Ammon's horn (tissue), 1 donor: ENCODE results near the gene ZNF76.
A peak's percentile ranks its signal among the peaks of the same experiment; 100 is the strongest.

ENCODE experiments used
- DNase-seq: peaks from one replicate; pipeline ENCODE4 v3.0.0-alpha.2; 2016; ENCODE audit warnings: low spot score

Gene ZNF76

DNA sequence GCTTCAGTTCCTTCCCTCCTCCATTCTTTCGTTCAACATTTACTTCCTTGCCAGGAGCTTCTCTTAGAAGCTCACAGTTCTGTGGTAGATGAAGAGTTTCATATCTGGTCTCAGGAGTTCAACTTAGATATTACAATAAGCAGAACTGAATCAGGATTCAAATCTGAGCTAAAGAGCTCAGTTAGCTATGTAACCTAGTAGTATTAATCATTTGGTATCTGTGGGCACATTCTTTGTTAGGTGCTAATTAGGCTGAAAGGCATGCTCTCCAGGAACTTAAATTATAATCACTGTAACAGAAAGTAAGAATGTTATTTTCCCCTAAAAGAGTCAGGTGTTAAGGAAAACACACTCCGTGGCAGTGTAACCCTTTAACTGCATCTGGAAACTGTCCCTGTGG is 8.4 kb downstream of the ZNF76 start:
- DNase-seq = no peak

DNA sequence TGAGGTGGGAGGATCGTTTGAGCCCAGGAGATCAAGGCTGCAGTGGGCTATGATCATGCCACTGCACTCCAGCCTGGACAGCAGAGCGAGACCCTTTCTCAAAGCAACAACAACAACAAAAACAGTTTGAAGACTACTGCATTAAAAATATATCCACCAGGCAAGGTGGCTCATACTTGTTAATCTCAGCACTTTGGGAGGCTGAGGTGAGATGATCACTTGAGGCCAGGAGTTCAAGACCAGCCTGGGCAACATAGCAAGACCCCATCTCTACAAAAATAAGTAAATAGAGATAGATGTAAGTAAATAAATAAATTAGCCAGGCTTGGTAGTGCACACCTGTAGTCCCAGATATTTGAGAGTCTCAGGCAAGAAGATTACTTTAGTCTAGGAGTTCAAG is 12.5 kb downstream of the ZNF76 start:
- no peak for DNase-seq

DNA sequence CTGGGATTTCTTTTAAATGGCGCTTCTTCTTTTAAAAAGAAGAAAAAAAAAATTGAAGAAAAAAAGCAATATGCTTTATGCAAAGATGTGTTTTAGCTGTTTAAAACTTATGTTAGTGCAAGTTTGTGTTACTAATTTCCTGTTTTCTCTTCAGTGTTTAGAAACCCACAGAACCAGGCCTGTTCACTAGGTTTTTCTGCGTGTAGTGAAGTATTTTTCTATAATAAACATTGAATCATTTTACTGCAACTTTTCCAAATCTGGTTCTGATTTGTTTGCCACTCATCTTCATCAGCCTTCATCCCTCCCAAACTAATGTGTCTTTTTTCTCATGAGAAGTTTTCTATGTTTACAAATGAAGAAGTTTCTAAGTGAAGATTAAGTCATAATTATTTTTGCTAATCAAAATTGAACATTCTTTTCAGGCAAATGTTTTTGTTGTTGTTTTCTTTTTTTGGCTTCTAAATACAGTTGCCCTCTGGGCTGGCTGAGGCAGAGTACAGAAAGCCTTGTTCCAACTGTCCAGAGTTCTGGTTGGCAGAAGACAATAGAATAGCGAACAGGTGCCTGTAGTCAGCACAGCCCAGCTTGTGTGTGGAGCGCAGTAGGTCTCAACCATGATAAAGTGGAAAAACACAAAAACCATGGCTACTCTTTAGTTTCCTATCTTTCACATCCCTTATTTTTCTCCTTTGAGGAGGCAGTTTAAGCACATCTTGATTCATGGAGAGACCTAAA is 14.5 kb downstream of the ZNF76 start:
- DNase-seq = no peak

DNA sequence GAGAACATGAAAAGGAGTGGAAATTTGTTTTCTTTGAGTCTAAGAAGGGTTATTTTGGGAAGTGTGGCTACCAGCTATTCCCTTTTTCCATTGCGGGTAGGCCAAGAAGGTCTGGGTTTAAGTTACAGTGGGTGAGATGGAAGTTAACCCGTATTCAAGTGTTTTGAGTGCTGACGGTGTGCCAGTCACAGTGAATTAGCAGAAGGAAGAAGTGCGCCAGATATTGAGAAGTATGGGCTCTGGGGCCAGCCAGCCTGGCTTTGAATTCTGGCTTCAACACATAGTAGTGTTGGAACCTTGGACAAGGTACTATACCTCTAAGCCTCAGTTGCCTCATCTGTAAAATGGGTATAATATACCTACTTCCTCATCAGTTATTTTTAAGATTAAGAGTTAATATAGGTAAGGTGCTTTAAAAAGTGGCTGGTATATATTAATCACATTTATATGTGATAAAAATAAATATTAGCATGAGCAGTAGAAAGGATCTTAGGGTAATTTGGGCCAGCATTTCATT is 16.3 kb downstream of the ZNF76 start:
- DNase-seq = no peak

DNA sequence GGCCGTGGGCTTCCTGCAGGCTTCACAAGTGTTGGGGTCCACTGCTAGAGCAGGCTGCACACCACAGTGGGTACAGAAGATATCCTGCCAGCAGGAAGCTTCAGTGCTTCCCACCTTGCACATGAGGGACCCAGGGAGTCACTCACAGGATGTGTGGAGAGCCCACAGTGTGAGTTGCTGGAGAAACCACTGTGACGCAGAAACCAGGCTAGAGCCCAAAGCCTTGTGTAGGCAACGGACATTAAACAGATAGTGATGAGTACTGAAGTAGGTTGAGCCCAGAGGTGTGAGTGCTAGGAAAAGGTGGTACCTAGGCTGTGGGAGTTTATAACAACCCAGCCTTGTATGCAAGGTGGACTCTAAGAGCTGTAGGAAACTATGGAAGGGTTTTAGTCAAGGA is 19.2 kb downstream of the ZNF76 start:
- no peak for DNase-seq

DNA sequence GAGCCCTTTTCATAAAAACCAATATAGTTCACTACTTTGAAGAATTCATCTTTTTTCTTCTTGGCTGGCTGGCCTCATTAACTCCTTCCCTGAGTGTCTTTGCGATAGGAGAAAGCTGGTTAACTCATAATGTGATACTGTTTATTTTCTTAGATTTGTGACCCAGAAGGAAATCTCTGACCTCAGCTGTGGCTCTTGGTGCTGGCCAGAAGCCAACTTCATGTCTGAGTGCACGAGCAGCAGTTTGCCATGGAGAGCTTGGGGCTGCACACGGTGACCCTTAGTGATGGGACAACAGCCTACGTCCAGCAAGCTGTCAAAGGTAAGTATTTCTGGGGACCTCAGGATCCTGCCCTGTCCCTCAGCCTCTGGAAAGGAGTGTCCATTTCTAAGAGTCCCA is 21.4 kb downstream of the ZNF76 start:
- DNase-seq = no peak

DNA sequence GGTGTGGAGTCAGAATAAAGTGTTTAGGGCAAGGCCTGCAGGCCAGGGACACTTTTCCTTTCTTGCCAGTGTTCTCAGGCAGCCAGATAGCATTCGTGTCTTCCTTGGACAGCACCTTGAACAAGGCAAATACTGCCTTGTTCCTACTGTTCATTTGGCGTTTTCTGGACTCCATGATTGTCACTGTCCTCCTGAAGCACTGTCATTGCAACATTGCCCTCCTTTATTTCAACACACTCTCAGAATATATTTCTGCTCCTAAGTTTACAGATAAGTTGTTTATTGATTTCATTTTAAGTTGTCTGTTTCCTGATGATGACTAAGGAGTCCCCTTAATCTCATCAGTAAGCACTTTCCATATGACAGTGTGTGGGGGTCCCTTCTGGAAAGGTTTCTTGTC is 22.9 kb downstream of the ZNF76 start:
- DNase-seq = no peak

DNA sequence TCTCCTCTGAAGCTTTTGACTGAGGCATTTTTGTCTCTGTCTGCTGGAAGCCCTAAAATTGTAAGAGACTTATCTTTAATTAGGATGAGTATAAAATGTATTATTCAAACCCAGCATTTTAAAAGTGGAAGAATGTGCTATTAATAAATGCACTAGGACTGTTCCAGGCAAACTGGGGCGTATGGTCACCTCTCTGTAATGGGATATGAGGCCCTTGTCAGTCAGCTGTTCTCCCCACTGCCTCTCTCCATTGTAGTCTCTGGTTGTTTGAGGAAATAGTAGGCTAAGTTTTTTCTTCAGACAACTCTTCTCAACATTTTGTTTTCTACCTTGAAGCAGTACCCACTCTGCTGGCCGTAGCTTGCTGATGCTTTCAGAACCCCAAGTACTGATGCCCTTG is 23.8 kb downstream of the ZNF76 start:
- no peak for DNase-seq

DNA sequence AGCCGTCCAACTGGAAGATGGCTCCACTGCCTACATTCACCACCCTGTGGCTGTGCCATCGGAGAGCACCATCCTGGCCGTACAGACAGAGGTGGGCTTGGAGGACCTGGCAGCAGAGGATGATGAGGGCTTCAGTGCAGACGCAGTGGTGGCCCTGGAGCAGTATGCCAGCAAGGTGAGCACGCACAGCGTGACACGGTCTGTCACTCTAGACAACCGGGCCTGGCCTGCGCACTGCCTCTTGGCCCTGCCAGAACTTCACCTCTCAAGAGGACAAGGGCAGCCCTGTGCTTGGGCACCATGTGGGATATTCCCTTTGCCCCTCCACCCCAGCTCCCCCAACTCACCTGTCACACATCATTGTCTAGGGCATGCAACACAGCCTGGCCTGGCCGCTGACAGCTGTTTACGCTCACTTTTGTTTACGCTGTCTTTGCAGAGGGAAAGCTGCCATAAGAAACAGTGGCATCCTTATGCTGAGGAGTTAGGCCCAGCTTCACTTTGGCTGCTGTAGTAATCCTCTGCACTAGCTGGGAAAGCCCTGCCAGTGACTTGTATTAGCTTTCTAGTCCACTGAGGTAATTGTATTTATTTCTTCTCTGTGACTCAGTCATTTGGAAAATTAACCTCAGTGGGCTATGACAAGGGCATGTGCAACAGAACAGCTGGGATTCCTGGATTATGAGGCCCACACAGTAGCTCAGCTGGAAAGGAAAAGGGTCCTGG is 28.3 kb downstream of the ZNF76 start:
- no peak for DNase-seq

DNA sequence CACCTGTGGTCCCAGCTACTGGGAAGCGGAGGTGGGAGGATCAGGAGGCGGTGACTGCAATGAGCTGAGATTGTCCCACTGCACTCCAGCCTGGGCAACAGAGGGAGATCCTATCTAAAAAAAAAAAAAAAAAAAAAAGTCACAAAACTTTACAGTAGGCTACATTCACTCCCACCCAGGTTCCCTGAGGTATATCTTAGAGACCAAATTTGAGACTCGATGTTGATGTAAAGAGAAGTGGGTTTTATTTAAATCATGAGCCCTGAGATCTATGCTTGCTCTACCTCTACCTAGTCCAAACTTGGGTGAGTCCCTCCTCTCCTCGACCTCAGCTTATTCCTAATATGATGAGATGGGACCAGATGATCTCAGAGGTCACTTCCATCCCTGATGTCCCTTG is 29.3 kb downstream of the ZNF76 start:
- no peak for DNase-seq

DNA sequence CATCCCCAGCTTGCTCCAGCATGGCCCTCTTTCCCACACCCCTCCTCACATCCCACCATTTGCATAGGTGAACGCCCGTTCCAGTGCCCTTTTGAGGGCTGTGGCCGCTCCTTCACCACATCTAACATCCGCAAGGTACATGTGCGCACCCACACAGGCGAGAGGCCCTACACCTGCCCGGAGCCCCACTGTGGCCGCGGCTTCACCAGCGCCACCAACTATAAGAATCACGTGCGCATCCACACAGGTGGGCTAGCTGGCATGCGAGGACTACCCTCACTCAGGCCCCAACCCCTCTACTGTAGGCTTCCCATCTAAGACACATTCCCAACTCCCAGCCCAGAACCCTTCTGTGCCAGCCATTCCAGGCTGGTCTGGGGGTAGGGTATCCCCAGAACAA is 32.0 kb downstream of the ZNF76 start:
- no peak for DNase-seq

DNA sequence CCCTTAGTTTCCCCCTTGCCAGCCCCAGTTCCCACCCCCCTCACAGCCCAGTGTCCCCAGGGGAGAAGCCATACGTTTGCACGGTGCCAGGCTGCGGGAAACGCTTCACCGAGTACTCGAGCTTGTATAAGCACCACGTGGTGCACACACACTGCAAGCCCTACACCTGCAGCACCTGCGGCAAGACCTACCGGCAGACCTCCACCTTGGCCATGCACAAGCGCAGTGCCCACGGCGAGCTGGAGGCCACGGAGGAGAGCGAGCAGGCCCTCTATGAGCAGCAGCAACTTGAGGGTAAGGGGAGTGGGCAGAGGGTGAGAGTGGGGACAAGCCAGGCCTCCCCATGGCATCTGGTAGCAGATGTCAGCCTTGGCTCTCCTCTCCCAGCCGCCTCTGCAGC is 33.0 kb downstream of the ZNF76 start:
- no peak for DNase-seq

DNA sequence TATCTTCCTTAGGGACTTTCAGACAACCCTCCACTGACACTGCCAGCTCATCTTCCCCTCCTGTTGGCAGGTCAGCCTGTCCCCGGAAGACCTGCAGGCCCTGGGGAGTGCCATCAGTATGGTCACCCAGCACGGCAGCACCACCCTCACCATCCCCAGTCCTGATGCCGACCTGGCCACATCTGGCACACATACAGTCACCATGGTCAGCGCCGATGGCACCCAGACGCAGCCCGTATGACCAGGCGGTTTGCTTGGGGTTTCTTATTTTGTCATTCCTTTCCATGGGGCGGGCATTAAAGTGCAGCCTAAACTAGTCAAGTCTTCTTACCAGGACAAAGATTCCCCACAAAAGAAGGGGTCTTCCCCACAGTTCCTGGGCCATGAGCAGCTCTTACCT is 34.1 kb downstream of the ZNF76 start:
- DNase-seq = no peak

DNA sequence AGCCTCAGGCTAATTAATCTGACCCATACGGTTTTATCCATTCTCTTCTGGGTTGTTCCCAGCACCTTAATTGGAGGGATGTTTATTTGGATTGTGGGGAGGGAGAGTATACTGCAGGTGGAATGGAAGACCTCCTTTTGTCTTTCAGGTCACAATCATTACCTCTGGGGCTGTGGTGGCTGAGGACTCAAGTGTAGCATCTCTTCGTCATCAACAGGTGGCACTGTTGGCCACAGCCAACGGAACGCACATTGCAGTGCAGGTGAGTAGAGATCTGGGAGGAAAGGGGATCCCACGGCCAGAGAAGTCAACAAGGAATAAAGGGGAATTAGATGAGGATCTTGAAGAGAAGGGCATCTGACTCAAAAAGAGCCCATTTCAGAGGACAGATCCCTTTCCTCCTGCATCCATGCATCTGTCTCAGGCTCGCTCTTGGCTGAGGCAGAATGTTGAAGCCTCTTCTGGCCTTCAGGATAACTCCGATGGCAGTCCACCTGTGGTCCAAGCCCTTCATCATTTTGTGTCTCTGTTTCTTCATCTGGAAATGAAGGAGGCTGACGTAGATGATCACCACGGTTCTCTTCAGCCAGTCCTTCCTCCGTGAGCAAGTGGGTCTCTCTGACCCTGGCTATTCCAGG is 34.9 kb downstream of the ZNF76 start:
- DNase-seq = peak; percentile 67

DNA sequence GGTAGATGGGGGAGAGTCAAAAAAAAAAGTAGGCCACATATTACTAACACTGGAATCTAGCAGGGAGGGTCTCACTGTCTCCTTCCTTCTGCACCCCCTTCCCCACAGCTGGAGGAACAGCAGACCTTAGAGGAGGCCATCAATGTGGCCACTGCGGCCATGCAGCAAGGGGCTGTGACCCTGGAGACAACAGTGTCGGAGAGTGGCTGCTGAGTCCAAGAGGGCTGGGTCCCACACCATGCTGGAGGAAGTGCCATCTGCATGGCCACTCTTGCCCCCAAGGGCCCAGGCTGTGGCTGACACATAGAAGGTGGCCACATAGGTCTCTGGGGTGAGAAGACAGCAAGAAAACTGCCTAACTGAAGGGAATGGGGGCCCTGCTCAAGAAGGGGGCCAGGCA is 35.5 kb downstream of the ZNF76 start:
- DNase-seq = no peak

DNA sequence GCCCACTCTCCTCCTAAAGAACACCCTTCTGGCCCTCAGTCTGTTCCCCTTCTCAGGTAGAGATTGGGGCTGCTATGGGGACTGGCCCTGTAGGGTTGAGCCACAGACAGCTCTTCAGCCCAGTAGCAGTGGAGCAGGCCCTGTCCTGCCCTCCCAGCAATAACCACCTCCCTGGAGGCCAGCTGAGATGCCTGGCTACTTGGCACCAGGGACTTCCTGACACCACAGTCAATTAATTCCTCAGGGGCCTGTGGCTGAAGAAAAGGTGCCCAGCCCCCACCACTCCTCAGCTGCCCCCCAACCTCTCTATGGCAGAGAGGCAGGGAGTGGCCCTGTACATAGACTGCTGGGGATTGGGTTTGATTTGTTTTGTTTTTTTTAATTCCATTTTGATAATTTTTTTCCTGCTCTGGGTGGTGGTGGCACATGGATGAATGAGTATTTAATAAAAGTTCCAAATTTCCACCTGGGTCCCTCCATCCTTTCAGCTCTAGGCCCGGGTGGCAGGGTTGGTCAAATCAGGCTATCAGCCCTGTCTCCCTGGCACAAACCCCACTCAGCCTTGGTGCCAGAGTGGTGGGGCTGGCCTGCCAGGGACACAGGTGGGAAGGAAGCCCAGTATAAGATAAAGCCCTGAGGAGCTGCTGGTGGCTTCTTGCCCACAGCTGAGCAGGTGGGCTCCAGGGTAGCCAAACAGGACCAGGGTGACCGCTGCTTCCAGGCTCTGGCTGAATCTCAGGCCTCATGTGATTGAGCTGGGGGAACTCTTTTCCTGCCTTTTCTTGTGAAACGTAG is 36.2 kb downstream of the ZNF76 start:
- no peak for DNase-seq

DNA sequence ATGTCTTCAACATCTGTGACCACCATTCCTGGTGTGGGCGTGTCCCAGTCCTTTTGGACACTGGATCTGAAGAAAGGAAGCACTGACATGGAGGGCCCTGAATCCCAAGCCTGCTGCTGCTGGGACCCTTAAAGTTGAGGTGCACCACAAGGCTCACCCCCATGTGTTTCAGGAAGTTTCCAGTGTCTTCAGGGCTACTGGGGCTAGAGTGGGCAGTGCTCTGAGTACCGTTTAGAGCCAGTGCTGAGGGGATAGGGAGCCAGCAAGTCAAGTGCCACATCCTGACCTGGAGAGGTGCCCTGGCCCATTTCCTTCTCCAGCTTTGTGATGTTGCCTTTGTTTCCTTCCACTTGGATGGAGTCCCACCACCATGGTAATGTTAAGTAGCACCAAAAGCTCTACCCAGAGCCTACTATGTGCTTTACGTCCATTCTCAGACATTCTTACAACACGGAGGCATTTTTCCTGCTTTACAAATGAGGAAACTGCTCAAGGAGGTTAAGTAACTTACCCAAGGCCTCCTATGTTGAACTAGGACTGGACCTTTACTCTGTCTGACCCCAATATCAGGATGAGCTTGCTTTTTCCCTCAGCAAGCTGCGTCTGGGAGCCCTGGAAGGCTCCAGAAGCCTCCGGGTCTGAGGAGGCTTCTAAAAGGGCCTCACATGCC is 37.5 kb downstream of the ZNF76 start:
- DNase-seq = no peak

DNA sequence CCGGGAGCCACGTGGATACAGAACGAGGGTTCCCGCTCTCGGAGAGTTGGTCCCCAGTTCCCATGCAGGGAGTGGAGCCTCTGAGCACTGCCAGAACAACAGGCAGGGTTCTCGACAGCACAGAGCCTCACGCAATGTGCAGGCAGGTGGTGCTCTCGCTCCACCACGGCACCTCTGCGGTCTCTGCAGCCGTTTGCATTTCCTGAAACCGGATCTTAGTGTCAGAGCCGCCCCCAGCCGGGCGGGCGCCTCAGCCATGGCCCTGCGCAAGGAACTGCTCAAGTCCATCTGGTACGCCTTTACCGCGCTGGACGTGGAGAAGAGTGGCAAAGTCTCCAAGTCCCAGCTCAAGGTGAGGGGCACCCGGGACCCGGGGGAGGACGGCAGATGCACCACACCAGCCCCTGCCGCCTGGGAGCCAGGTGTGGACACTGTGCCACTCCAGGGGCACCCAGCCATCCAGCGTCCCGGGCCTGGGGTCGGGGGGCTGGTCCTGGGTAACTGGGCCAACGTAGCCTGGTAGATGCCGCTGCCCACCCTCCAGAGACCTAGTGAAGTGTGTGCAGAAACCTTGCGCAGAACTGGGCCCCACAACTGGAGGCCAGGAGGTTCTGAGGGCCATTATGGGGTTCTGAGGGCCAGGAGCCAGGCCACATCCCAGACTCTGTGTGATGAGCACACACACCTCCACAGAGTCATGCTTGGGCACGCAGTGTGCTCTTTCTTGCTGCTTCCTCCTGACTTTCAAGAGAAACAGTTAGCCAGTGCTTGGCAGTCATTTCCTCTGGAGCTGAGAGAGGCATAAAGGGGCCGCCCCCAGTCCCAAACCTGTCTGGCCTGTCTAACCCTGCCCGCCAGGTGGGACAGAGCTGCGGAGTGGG is 38.3 kb downstream of the ZNF76 start, which contains the start of gene DEF6:
Gene DEF6, plus strand, starts transcription at position 218 of the 881 bp plus-strand sequence. Its CDS starts 39 bp downstream, at position 257.
- peak; percentile 78 for DNase-seq

DNA sequence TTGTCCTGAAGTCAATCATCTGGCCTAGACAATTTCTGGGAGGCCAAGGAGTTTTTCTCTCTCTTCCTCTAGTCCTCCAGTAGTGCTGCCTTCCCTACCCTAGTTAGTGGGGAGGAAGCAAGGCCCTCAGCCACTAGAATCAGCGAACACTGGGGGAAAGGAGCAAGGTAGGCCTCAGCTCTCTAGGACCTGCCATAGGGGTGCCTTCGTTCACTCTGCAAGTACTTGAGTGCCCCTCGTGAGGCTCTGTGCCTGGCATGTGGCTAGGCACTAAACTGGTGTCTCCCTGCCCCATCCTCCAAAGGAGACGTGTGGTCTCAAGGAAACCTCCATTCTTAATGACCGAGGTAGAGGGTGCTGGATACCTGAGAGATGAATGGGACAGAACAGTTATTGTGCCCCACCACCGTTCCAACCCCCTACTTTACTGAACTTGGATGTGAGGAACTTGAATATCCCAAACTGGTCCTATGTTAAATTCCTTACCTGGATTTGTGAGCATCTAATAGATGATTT is 39.1 kb downstream of the ZNF76 start:
- no peak for DNase-seq

DNA sequence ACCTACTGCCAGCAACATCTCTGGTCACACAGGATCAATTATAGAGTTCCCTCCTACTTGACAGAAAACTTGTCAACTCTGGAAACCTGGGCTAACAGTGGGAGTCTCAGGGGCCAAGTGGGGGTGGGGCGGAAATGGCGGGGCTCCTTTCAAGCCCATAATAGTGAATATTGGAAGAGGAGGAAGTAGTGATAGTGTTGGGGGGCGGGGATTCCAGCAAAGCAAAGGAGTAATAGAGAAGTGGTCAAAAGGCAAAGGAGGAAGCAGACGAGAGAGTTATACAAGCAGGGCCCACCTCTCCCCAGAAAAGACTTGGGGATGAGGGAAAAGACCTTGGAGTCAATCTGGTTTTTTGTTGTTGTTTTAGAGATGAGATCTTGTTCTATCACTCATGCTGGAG is 40.1 kb downstream of the ZNF76 start:
- peak; percentile 46 for DNase-seq
